AG04450 (cell line): ENCODE measurements around the gene BCL7A. TPM values are rescaled to one million over a fixed set of nuclear protein-coding genes. Genes with fewer than 3 reads are reported as not detected.

Experiments used
- CTCF ChIA-PET: fragments of 300-600, 350-600 bp; formaldehyde crosslinking; extraction: SDS; loops from one replicate; lab custom pipeline; 2022; ENCODE audit warnings: antibody characterized with exemption, inconsistent platforms; lab: Charles Lee
- POLR2A ChIA-PET: fragments of 350-600 bp; formaldehyde crosslinking; extraction: SDS; loops from one replicate; lab custom pipeline; 2021; ENCODE audit warnings: antibody characterized with exemption, inconsistent platforms; lab: Yijun Ruan, JAX
- DNase-seq: peaks from one replicate; pipeline ENCODE4 v3.0.0-alpha.2; 2011; ENCODE audit warnings: low read depth, low spot score
- H3K27ac ChIP-seq: one replicate; pipeline ENCODE4 v1.5.1; 2012; ENCODE audit warnings: low read depth, low read length, control low read depth
- H3K27me3 ChIP-seq: one replicate; pipeline ENCODE4 v1.6.0; 2012; ENCODE audit warnings: low read length; ENCODE audit not compliant: control insufficient read depth, insufficient read depth
- H3K4me3 ChIP-seq: 2 replicates; pipeline ENCODE4 v1.5.1; 2011; ENCODE audit warnings: mild to moderate bottlenecking, low read depth, low read length, control low read depth
- H3K9me3 ChIP-seq: 2 replicates; pipeline ENCODE4 v1.5.1; 2012; ENCODE audit warnings: low read length; ENCODE audit not compliant: control insufficient read depth, insufficient read depth
- polyA plus RNA-seq: library from polyadenylated mRNA; depleted of rRNA; stranded (reverse); fragments of >200 nt; gene quantifications from 2 replicates; pipeline ENCODE4 v1.2.3, GENCODE V29; 2011
- TF ChIP-seq, protein P1 (sequence below): IDR thresholded peaks from 2 replicates; pipeline ENCODE4 v1.5.1; 2011; ENCODE audit warnings: low read depth, low read length, control low read depth, inconsistent platforms

The BCL7A gene
- polyA plus RNA-seq, 1 experiment = 4.4 TPM

DNA sequence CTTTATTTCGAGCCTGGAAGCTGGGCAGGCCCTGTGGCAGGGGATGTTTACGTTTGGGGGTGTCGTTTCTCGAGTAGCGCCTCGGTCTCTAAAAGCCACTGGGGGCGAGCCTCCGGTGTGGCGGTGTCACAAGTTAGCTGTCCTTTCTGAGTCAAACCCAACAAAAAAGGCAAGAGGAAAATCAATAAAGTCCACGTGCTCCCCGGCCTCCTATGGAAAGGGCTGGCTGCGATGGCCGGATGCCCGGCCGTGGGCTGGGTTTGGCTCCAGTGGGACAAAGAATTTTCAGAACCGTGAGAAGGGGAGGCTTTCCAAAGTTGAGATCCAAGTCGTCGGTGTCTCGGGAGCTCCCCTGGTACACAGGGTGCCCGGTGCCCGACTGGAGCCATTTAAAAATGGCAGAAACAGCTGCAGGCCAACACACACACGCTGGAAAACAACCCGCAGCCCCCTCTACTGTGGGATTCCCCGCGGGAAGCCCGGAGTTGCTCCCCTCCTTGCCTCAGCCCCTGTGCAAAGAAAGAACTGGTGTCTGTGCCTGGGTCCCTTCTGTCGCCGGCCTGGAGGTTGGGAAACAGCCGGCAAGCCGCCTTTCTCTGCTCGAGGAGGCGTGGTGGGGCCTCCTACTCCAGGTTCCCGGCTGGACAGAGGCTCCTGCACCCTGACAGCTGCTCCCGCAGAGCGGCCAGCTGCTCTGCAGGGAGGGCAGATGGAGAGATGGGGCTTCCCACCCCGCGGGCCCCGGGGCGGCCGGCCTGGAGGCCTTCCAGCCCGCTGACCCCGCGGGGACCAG, 1.9 kb downstream of the BCL7A start:
- CTCF ChIA-PET = interaction anchor here (1.0 to 1.3 kb wide), 2 partner anchors 105 to 228 kb away, joined by 3 to 8 read pairs; partner anchors contain the start of gene CFAP251
- H3K27ac ChIP-seq = peak overlapping the region; percentile 75

DNA sequence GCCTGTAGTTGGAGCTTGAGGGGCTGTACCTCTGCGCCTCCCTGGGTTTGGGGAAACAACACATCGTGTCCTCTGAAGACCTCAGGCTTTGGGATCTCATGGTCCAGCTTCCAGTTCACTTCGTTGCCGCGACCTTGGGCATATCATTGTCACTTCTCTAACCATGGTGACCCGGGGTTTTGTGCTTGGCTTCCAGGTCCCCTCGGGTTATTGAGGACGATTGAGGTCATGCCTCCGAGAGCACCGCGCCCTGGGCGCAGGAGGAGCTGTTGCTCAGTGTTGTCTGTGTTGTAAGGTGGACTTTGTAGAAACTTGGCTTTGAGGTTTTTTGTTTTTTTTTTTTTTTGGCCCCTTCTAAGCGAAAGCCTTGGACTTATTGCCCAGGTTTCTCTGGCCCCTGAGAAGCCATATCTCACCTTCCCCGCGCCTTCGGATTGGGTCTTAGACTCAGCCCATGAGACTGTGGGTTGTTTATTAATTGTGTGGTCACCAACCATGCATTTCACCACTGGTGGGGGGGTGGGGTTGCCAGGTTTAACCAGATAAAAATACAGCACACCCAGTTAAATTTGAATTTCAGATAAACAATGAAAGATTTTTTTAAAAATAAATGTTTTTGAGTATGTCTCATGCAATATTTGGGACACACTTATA, 2.6 kb downstream of the BCL7A start:
- ChIA-PET CTCF (interaction anchor here (1.0 to 1.3 kb wide), 2 partner anchors 106 to 229 kb away, joined by 3 to 8 read pairs; partner anchors contain the start of gene CFAP251), POLR2A (interaction anchor here (0.9 to 2.6 kb wide), 2 partner anchors 27 to 185 kb away, joined by 3 to 7 read pairs; no protein-coding TSS in a partner anchor)
- TF ChIP-seq, protein P1, sequence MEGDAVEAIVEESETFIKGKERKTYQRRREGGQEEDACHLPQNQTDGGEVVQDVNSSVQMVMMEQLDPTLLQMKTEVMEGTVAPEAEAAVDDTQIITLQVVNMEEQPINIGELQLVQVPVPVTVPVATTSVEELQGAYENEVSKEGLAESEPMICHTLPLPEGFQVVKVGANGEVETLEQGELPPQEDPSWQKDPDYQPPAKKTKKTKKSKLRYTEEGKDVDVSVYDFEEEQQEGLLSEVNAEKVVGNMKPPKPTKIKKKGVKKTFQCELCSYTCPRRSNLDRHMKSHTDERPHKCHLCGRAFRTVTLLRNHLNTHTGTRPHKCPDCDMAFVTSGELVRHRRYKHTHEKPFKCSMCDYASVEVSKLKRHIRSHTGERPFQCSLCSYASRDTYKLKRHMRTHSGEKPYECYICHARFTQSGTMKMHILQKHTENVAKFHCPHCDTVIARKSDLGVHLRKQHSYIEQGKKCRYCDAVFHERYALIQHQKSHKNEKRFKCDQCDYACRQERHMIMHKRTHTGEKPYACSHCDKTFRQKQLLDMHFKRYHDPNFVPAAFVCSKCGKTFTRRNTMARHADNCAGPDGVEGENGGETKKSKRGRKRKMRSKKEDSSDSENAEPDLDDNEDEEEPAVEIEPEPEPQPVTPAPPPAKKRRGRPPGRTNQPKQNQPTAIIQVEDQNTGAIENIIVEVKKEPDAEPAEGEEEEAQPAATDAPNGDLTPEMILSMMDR = no peak
- peak overlapping the region; percentile 75 for H3K27ac ChIP-seq
- H3K27me3 ChIP-seq = no peaks in the 10 kb centered on the region
- DNase-seq = no peak
- H3K4me3 ChIP-seq = peak overlapping the region; percentile 62; the same call in 1 of the 2 replicates
- no peaks in the 10 kb centered on the region; the same call in 1 of the 2 replicates for H3K9me3 ChIP-seq

More for the DNA sequence above, 1.9 kb downstream of the BCL7A start:
- H3K9me3 ChIP-seq = no peaks in the 10 kb centered on the region; the same call in none of the 2 replicates
- peak; percentile 11 for DNase-seq
- TF ChIP-seq, protein P1 = no peak
- POLR2A ChIA-PET = interaction anchor here (0.5 to 2.6 kb wide), 5 partner anchors 26 to 217 kb away, joined by 3 to 11 read pairs (median 6); no protein-coding TSS in a partner anchor
- H3K4me3 ChIP-seq = peak overlapping the region; percentile 62
- no peaks in the 10 kb centered on the region for H3K27me3 ChIP-seq

DNA sequence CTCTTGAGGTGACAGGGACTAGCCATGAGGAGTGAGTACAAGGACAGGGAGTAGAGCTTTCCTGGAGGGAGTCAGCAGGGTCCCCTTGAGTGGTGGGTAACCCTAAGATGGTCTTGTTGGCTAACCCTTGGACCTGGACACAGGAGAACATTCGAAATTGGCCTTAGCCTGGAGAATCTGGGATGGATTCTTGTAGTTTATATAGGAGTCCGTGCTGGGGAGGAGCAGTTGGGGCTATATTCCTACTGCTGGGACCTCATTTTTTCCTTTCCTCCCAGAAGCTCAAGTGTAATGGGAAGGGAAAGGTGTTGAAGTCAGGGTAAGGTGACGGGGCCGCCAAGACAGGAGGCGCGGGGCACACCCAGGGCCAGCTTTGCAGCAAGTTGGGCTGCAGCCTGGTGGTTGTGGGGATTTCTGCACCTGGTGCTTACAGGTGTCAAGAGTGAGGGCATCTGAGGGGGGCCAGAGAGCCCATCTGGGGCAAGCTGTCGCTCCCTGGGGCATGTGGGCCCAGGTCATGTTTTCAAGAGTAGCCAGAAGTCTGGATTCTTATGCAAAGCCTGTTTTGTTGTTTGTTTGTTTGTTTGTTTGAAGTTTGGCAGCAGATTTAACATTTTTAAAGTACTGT, 5.1 kb downstream of the BCL7A start:
- Histone ChIP-seq H3K27me3 (no peaks in the 10 kb centered on the region), H3K27ac (no peak overlapping the region), H3K4me3 (no peak overlapping the region), H3K9me3 (no peaks in the 10 kb centered on the region; the same call in 1 of the 2 replicates)
- TF ChIP-seq, protein P1 = no peak
- no peak for DNase-seq
- ChIA-PET CTCF (interaction anchor here (0.5 kb wide), 1 partner anchor 89 kb away, joined by 3 read pairs; no protein-coding TSS in a partner anchor), POLR2A (interaction anchor here (0.7 kb wide), 1 partner anchor 222 kb away, joined by 4 read pairs; no protein-coding TSS in a partner anchor)

DNA sequence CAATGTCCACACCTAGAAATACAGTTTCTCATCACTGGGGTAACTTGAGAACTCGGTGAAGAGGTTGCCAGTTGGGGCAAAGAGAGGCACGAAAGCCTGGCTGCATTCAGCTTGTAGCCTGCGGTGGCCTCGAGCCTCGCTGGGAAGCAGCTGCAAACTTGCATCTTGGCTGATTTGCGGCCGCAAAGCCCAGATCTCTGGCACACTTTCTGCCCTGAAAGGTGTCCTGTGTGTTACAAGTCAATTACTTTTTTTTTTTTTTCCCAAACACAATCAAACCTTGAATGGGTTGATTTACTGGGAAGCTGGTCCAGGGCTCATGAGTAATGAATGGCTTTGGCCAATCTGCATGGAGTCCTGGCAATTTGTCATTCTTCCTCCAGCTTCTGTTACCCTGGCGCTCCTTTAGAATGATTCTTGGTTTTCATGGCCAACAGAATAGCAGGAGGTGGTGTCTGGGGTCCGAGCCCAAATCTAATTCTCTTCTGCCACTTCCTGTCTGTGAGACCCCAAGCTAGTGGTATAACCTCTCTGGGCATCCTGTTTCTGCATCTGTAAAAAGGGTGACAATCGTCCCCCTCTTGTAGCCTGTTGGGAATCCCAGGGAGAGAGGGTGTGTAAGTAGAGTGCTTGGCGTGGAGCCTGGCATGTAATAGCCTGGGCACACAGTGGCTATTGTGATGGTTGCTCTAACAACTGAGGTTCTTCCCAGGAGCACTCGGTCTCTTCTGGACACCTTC, 6.7 kb downstream of the BCL7A start:
- ChIA-PET CTCF (interaction anchor here (1.2 kb wide), 1 partner anchor 9 kb away, joined by 3 read pairs; no protein-coding TSS in a partner anchor), POLR2A (no interaction called here)
- H3K27ac ChIP-seq = no peak overlapping the region
- H3K4me3 ChIP-seq = no peak overlapping the region
- no peaks in the 10 kb centered on the region; the same call in 1 of the 2 replicates for H3K9me3 ChIP-seq
- TF ChIP-seq, protein P1 = no peak
- no peak for DNase-seq
- H3K27me3 ChIP-seq = no peaks in the 10 kb centered on the region
